K562 (cell line): Measurements from ENCODE around the gene ATP6V0C. TPM values are rescaled to one million over a fixed set of nuclear protein-coding genes. Genes with fewer than 3 reads are reported as not detected.

Source experiments
- ATAC-seq: fragments of 200-7000 bp; cut with Tn5 transposase; 3 replicates; pipeline ENCODE4 v1.9.1; 2020; ENCODE audit warnings: moderate library complexity
- BruUV-seq: library from RNA; stranded (reverse); fragments of 400-500 nt; replicated peaks from 2 replicates; lab custom pipeline; 2021; lab: Mats Ljungman, UMichigan
- CTCF ChIA-PET: fragments of 300-600 bp; formaldehyde crosslinking; extraction: SDS; loops from one replicate; lab custom pipeline; 2021; ENCODE audit warnings: low intra/inter-chr PET ratio; lab: Yijun Ruan, JAX
- POLR2A ChIA-PET: fragments of 300-600, 350-650 bp; sonication (Branson Sonifier 250); formaldehyde crosslinking; extraction: SDS; loops from one replicate; lab custom pipeline; 2021; ENCODE audit warnings: antibody characterized with exemption, inconsistent platforms; lab: Yijun Ruan, JAX
- DNase-seq, 4 experiments: peaks; one replicate each; pipeline versions ENCODE4 v3.0.0 to v3.0.0-alpha.2; 2011 to 2018; ENCODE audit warnings: low spot score in 3 of 4, mixed read lengths in 3 of 4; ENCODE audit errors: extremely low read depth in 1 of 4
- FAIRE-seq: peaks from 2 replicates; lab custom pipeline; 2011; peaks lifted over from hg19 to GRCh38; lab: Jason Lieb, UNC
- H2AFZ ChIP-seq: 2 replicates; pipeline ENCODE4 v1.6.0; 2011; ENCODE audit warnings: low read depth, low read length, control low read depth, inconsistent platforms
- H3K27ac ChIP-seq: fragments of 200-600 bp; 3 replicates; pipeline ENCODE4 v1.8.0; 2011; ENCODE audit warnings: low read depth, mild to moderate bottlenecking, control low read depth, inconsistent platforms, low read length, moderate library complexity, mixed read lengths; ENCODE audit errors: extremely low read depth
- H3K27me3 ChIP-seq, 2 experiments: fragments of 300-600 bp in 1 of 2; 2 replicates in 1 of 2; 3 replicates in 1 of 2; pipeline versions ENCODE4 v1.6.0 to v1.8.0; 2011; ENCODE audit warnings: inconsistent platforms in 2 of 2, low read length in 2 of 2, mild to moderate bottlenecking in 1 of 2, mixed read lengths in 1 of 2, moderate library complexity in 1 of 2; ENCODE audit not compliant: control insufficient read depth in 2 of 2, insufficient read depth in 2 of 2
- H3K36me3 ChIP-seq: fragments of 300-600 bp; 3 replicates; pipeline ENCODE4 v1.8.0; 2011; ENCODE audit warnings: mild to moderate bottlenecking, low read length, inconsistent platforms; ENCODE audit not compliant: control insufficient read depth, insufficient read depth
- H3K4me1 ChIP-seq, 2 experiments: fragments of 200-600 bp in 1 of 2; replicated peaks in 1 of 2; 2 replicates in 1 of 2; 3 replicates in 1 of 2; pipeline versions ENCODE4 v1.5.1 to v1.8.0; 2011; ENCODE audit warnings: inconsistent platforms in 2 of 2, low read length in 2 of 2, mild to moderate bottlenecking in 1 of 2, mixed read lengths in 1 of 2, moderate library complexity in 1 of 2; ENCODE audit not compliant: control insufficient read depth in 2 of 2, insufficient read depth in 2 of 2
- H3K4me2 ChIP-seq: 2 replicates; pipeline ENCODE4 v1.6.1; 2011; ENCODE audit warnings: low read length, control low read depth, inconsistent platforms, mixed read lengths; ENCODE audit not compliant: insufficient read depth
- H3K4me3 ChIP-seq: fragments of 200-600 bp; sonication (generic), shearing (Covaris generic); 2 replicates; pipeline ENCODE4 v1.5.1; 2016; ENCODE audit warnings: control low read depth, inconsistent platforms
- H3K79me2 ChIP-seq: fragments of 200-600 bp; 3 replicates; pipeline ENCODE4 v1.8.0; 2011; ENCODE audit warnings: low read length, inconsistent platforms; ENCODE audit not compliant: control insufficient read depth, insufficient read depth
- H3K9ac ChIP-seq, 2 experiments: 2 replicates each; pipeline versions ENCODE4 v1.6.0 to v1.6.1; 2011; ENCODE audit warnings: low read depth in 2 of 2, low read length in 2 of 2, control low read depth in 1 of 2, inconsistent platforms in 1 of 2, mild to moderate bottlenecking in 1 of 2, mixed read lengths in 1 of 2; ENCODE audit not compliant: insufficient read depth in 1 of 2
- H3K9me1 ChIP-seq: one replicate; pipeline ENCODE4 v1.6.0; 2011; ENCODE audit warnings: inconsistent platforms, mild to moderate bottlenecking, low read length, moderate library complexity; ENCODE audit not compliant: control insufficient read depth, insufficient read depth
- H3K9me3 ChIP-seq: replicated peaks from 2 replicates; pipeline ENCODE4 v1.5.1; 2011; ENCODE audit warnings: low read depth, low read length, inconsistent platforms; ENCODE audit not compliant: control insufficient read depth, insufficient read depth
- H4K20me1 ChIP-seq: replicated peaks from 2 replicates; pipeline ENCODE4 v1.6.1; 2011; ENCODE audit warnings: low read length, inconsistent platforms, mixed read lengths; ENCODE audit not compliant: control insufficient read depth, insufficient read depth
- C11orf30 ChIP-seq: fragments of 450-650 bp; IDR thresholded peaks from 2 replicates; pipeline ENCODE4 v1.6.1; 2016; ENCODE audit warnings: low read depth, mild to moderate bottlenecking
- ERF ChIP-seq: fragments of 450-650 bp; formaldehyde crosslinking; IDR thresholded peaks from 2 replicates; pipeline ENCODE4 v1.4.0; 2020; ENCODE audit warnings: mild to moderate bottlenecking, mixed read lengths
- NRF1 ChIP-seq, 2 experiments: fragments of 450-650 bp; IDR thresholded peaks in 1 of 2; conservative IDR thresholded peaks in 1 of 2; 2 replicates each; pipeline ENCODE4 v1.6.1; 2014; ENCODE audit warnings: mild to moderate bottlenecking in 2 of 2
- RBFOX2 ChIP-seq: fragments of 200-400 bp; formaldehyde crosslinking; IDR thresholded peaks from 2 replicates; pipeline ENCODE4 v1.6.1; 2017; ENCODE audit warnings: low read depth, mild to moderate bottlenecking, low read length, moderate library complexity
- TCFL5 ChIP-seq: fragments of 250-450 bp; sonication (Bioruptor Pico); conservative IDR thresholded peaks from 2 replicates; pipeline ENCODE4 v1.6.1; 2021; ENCODE audit warnings: mild to moderate bottlenecking, moderate library complexity, matching md5 sums
- WGBS: fragments of 100-300 bp; shearing (Covaris generic); methylation state at CpG from one replicate; pipeline ENCODE4 v1.1.6; 2016; ENCODE audit warnings: low coverage, mixed read lengths; ENCODE audit not compliant: insufficient coverage; ENCODE audit errors: missing lambda C conversion rate; 5-methylcytosine and 5-hydroxymethylcytosine counted together
- in situ Hi-C: fragments of 300-500 bp; cut with MboI; formaldehyde crosslinking; loops from 4 replicates; pipeline ENCODE4 v1.15.0; 2018; ENCODE audit warnings: inconsistent platforms, mixed read lengths
- intact Hi-C: fragments of 100-400 bp; cut with micrococcal nuclease; formaldehyde crosslinking; loops from 2 replicates; pipeline ENCODE4 v1.14.2; 2022
- polyA plus RNA-seq, 8 experiments: library from polyadenylated mRNA; depleted of rRNA in 4 of 8; stranded (reverse) in 5 of 8; unstranded in 3 of 8; fragments of >200 nt; fragmentation: Nextera tagmentation in 2 of 8; fragmentation: Illumina TruSeq in 1 of 8; extraction: Ambion mirVana in 2 of 8; extraction: Trizol in 1 of 8; gene quantifications; 2 replicates each; pipeline versions ENCODE4 v1.2.1 to v1.2.3, GENCODE V29; 2011 to 2014; ENCODE audit warnings: inconsistent platforms in 1 of 8, missing spikeins in 1 of 8
- total RNA-seq, 7 experiments: library from RNA; depleted of rRNA in 6 of 7; stranded (reverse); fragments of >200 nt in 6 of 7; fragmentation: Illumina TruSeq in 2 of 7; extraction: Trizol in 2 of 7; gene quantifications; 2 replicates each; pipeline versions ENCODE4 v1.2.1 to v1.2.3, GENCODE V29; 2011 to 2021; ENCODE audit warnings: low replicate concordance in 1 of 7
- TF ChIP-seq, protein P1 (sequence below), 3 experiments: fragments of 200-800 bp in 1 of 3; fragments of 250-450 bp in 1 of 3; fragments of 450-650 bp in 1 of 3; sonication (Bioruptor Pico) in 1 of 3; sonication (Bioruptor generic) in 1 of 3; formaldehyde crosslinking in 1 of 3; IDR thresholded peaks; 2 replicates each; pipeline versions ENCODE4 v1.6.1 to v1.8.0; 2016 to 2022; ENCODE audit warnings: mild to moderate bottlenecking in 2 of 3, missing genetic modification characterization in 2 of 3, missing compliant biosample characterization in 1 of 3, moderate library complexity in 1 of 3
- TF ChIP-seq, protein P2 (sequence below): fragments of 450-650 bp; IDR thresholded peaks from 2 replicates; pipeline ENCODE4 v1.7.1; 2018; ENCODE audit warnings: mild to moderate bottlenecking, low read depth; ENCODE audit not compliant: partially characterized antibody

ATP6V0C gene
- total and polyA plus RNA-seq, 9 of the 15 experiments (the other 6 are each of a cell fraction or from before 2014, with no cell fraction given), result 2.9 to 228 (median 22.7) TPM

GRCh38 chr16:2519711-2520080 is 5.9 kb downstream of the ATP6V0C start:
- 0 out of 4 replicates have a peak, but pooled peaks of 1 of the 2 experiments have one; percentile 11 for TF ChIP-seq NRF1 (conservative IDR thresholded peaks at IDR 0.05 in 1 of 2, IDR thresholded peaks at IDR 0.05 in 1 of 2)
- no peak for TF ChIP-seq ERF (CRISPR knock-in tag)
- TF ChIP-seq C11orf30, result no peak
- TF ChIP-seq TCFL5 (CRISPR knock-in tag), result no peak
- TF ChIP-seq, protein P1, sequence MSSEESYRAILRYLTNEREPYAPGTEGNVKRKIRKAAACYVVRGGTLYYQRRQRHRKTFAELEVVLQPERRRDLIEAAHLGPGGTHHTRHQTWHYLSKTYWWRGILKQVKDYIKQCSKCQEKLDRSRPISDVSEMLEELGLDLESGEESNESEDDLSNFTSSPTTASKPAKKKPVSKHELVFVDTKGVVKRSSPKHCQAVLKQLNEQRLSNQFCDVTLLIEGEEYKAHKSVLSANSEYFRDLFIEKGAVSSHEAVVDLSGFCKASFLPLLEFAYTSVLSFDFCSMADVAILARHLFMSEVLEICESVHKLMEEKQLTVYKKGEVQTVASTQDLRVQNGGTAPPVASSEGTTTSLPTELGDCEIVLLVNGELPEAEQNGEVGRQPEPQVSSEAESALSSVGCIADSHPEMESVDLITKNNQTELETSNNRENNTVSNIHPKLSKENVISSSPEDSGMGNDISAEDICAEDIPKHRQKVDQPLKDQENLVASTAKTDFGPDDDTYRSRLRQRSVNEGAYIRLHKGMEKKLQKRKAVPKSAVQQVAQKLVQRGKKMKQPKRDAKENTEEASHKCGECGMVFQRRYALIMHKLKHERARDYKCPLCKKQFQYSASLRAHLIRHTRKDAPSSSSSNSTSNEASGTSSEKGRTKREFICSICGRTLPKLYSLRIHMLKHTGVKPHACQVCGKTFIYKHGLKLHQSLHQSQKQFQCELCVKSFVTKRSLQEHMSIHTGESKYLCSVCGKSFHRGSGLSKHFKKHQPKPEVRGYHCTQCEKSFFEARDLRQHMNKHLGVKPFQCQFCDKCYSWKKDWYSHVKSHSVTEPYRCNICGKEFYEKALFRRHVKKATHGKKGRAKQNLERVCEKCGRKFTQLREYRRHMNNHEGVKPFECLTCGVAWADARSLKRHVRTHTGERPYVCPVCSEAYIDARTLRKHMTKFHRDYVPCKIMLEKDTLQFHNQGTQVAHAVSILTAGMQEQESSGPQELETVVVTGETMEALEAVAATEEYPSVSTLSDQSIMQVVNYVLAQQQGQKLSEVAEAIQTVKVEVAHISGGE (CRISPR knock-in tag; IDR thresholded peaks at IDR 0.05), result 0 out of 6 replicates have a peak, but pooled peaks of 1 of the 3 experiments have one; percentile 7
- peak; percentile 18; the same call in 1 of the 2 replicates for TF ChIP-seq RBFOX2
- TF ChIP-seq, protein P2, sequence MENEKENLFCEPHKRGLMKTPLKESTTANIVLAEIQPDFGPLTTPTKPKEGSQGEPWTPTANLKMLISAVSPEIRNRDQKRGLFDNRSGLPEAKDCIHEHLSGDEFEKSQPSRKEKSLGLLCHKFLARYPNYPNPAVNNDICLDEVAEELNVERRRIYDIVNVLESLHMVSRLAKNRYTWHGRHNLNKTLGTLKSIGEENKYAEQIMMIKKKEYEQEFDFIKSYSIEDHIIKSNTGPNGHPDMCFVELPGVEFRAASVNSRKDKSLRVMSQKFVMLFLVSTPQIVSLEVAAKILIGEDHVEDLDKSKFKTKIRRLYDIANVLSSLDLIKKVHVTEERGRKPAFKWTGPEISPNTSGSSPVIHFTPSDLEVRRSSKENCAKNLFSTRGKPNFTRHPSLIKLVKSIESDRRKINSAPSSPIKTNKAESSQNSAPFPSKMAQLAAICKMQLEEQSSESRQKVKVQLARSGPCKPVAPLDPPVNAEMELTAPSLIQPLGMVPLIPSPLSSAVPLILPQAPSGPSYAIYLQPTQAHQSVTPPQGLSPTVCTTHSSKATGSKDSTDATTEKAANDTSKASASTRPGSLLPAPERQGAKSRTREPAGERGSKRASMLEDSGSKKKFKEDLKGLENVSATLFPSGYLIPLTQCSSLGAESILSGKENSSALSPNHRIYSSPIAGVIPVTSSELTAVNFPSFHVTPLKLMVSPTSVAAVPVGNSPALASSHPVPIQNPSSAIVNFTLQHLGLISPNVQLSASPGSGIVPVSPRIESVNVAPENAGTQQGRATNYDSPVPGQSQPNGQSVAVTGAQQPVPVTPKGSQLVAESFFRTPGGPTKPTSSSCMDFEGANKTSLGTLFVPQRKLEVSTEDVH, result no peak
- H3K9me3 ChIP-seq, result no peaks in the 10 kb centered on the region
- H3K27ac ChIP-seq, result peak overlapping the region; percentile 65; the same call in 2 of the 3 replicates
- H3K79me2 ChIP-seq, result peaks cover 66% of the 10 kb centered on the region
- H3K9me1 ChIP-seq, result peaks cover 8% of the 10 kb centered on the region
- H3K4me1 ChIP-seq, result peaks cover 36 to 66% of the 10 kb centered on the region in 2 experiments
- DNase-seq (no peak), ATAC-seq (no peak; the same call in 2 of the 3 replicates), FAIRE-seq (no peak)
- peak overlapping the region in 1 of 2 experiments; percentile 90; a peak in 2 of 4 replicates for H3K9ac ChIP-seq
- intact Hi-C loops (no loop called here), in situ Hi-C loops (no loop called here)
- no TSS peak for BruUV-seq
- peaks cover 69% of the 10 kb centered on the region for H3K36me3 ChIP-seq
- peak overlapping the region; percentile 35; the same call in 1 of the 2 replicates for H3K4me2 ChIP-seq
- no peak overlapping the region for H2AFZ ChIP-seq
- peak overlapping the region; percentile 6; the same call in 1 of the 2 replicates for H3K4me3 ChIP-seq
- ChIA-PET POLR2A (interaction anchor here (0.6 to 3.2 kb wide), 8 partner anchors 9 to 238 kb away, joined by 3 to 45 read pairs (median 5); partner anchors contain the start of gene CEMP1), CTCF (no interaction called here)
- WGBS, result 38% methylated on average over 22 of the region's 22 CpGs
- H3K27me3 ChIP-seq, result no peaks in the 10 kb centered on the region
- peaks cover 46% of the 10 kb centered on the region for H4K20me1 ChIP-seq
